Embryonic facial prominence (tissue), 1 donor: ENCODE data around the gene ABCA1.

ENCODE experiments used
- DNase-seq: peaks from one replicate; pipeline ENCODE4 v3.0.0-alpha.2; 2016; ENCODE audit errors: extremely low spot score

ABCA1 gene

DNA sequence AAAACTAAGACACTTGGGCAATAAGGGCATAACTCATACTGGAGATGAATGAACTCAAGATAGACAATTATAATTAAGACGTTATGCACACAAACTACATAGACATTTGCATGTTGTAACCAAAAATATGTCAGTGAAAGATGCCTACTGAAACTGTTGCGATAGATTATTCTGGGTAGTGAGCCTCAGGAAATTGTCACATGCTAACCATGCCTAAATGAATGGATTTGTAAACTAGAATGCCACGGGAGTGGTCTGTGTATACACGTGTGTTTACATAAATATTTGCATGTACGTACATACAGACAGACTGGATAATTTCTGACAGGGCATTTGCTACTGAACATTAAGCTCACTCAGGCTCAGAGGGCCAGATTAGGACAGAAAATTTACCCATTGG, 162.8 kb downstream of the ABCA1 start:
- DNase-seq, result no peak

DNA sequence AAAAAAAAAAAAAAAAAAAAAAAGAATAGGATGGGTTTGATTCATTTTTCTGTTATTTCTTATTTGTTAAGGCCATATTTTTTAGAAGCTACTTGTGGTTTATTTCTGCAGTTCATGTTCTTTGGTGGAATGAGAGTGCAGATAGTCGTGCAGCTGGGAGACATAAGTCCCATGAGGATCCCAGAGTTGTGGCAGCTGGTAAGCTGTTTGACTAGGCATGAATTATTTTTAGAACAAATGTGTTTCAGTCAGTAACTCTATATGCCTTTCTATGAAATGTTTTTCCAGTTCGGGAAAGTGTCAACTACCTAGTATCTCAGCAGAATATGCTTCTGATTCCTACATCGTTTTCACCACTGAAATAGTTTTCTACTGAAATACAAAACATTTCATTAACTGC, 169.0 kb downstream of the ABCA1 start:
- no peak for DNase-seq

DNA sequence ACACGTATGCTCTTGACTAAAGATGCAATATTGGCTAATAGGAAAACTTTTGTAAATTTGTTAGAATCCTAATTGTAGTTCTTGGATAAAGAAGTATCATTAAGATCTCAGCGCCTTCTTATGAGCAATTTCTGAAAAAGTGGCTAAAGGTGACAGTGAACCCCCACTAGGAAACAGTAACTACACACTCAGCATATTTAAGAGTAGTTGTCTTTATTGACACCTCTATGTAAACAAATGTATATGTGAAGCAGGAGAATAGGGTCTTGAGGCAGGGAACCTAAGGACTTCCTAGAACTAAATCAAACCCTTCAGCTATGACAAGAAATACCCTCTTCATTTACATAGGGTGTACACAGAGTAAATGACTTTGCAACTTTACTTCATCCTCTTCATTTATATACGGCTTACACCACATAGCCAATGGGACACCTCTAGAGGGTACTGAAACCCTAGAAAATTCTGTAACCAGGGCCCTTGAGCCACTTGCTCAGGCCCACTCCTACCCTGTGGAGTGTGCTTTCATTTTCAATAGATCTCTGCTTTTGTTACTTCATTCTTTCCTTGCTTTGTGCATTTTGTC, 177.7 kb downstream of the ABCA1 start:
- DNase-seq, result no peak

DNA sequence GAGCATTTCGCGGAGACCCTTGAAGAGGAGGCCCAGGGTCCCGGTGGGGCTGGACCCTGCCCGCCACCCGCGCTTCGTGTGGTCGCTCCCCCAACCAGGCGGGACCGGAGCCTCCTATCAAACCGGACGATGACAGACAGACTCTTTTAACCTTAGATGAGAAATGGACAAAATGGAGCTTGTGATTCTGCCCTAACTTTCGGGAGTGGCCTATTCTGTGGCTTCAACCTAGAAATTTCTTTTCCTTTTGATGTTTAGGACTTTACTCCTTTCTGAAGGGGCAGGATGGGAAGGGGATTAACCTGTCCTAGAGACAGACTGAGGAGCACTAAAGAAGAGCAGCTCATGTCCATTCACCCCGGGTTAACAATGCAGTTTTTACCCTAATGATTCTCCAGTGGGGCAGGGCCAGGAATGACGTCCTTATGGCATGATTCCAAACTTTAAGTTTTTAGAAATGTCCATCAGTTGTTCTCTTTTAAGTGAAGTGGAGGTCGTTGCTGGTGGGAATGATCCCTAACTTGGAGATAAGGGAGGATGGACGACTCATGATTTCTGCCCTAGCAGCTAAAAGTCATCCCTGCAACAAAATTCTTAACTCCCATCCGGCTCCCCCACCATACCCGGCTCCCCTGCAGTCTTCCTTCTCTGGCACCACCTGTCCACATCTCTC, 179.5 kb downstream of the ABCA1 start:
- DNase-seq, result no peak

DNA sequence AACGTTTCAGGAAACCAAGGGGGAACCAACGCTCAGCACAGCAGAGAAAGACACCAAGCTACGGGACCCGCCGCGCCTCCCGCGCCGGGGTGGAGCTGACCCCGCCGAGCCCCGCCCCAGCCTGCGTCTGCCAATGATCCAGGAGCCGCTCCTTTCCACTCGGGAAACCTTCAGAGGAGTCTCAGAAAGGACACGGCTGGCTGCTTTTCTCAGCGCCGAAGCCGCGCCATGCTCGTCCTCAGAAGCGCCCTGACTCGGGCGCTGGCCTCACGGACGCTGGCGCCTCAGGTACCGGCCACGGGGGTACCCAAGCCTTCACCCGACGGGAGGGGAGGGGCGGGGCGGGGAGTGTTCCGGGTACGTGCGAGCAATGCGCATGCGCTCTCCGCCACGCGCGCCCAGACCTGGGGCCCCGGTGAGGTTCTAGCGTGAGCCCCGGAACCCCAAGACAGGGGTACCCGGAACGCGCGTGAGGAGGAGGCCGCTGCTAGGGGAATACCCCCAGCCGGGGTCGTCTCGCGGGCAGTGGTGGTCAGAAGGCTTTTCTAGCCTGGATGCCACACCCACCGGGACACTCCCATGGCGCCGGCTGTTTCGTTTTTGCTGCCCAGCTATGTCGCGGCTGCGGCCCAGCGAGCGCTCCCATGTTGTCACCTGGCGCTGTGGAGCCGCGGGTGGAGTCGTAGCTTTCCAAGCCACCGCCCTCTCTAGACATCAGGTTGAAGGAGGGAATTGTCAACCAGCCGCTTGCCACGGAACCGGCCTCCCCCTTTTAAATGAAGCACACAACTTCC, 180.2 kb downstream of the ABCA1 start, which contains the start of gene NIPSNAP3A:
NIPSNAP3A (plus strand) TSS at position 119 of the 794 bp plus-strand sequence; CDS start at position 229, 110 bp downstream.
- peak; percentile 51 for DNase-seq

DNA sequence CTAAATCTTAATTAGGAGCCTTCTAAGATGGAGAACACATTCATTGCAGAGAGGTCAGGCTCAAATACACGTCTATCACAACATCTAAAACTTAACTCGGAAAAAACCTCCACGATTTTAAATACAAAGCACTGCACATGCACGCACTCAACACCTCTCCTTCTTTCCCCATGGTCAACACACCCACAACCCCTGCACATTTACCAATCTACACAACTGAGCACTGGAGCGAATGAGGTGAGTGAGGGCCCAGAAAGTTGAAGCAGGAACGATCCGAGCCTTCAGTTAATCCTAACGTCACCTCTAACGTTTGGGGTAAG, 180.8 kb downstream of the ABCA1 start:
- DNase-seq, result no peak

DNA sequence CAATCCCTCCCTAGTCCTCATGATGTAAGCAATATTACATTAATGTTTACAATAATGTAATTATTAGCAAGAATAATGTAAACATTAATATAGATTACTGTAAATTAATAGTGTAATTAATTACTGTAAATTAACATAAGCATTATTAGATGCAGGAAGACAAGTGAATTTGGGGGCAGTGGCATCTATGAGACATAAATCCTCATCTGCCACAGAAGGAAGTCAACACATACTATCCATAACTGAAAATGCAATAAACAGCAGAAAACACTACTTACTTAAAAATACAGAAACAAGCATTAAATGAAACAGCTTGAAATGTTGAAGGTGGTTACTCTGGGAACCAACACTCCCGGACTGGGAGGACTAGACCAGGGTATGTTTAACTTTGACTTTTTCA, 181.2 kb downstream of the ABCA1 start:
- DNase-seq, result no peak

DNA sequence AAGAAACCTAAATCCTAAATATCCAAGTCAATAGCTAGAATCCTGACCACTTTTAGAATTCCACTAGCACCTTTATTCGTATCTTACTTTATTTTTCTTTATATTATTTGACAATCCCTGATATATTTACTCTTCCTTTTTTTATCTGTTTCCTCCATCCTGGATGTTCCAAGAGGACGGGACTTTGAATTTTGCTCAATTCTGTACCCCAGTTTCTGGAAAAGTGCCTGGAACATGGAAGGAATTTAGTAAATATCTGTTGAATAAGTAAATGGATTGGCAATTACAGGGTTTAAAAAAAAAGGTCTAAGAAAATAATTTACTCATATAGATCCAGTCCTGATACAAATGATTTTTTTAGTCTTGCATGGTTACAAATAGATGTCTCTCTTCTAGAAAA, 181.7 kb downstream of the ABCA1 start:
- no peak for DNase-seq

DNA sequence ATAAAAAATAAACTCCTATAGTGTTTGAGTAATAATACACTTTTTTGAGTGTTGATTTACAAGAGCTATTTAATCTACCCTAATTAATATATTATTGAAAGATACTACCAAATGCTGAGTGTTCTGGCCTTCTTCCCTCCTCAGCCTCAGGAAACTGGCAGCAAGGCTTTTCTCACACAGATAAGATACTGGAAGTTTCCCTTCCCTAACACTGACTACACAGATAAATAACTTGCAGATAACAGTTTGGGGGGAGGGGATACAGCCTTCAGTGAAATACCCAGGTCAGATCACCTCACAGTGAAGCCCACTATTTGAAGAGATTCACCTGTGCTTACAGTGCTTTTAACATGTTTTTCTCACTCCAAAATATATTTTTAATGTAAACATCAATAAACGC, 182.1 kb downstream of the ABCA1 start:
- no peak for DNase-seq

DNA sequence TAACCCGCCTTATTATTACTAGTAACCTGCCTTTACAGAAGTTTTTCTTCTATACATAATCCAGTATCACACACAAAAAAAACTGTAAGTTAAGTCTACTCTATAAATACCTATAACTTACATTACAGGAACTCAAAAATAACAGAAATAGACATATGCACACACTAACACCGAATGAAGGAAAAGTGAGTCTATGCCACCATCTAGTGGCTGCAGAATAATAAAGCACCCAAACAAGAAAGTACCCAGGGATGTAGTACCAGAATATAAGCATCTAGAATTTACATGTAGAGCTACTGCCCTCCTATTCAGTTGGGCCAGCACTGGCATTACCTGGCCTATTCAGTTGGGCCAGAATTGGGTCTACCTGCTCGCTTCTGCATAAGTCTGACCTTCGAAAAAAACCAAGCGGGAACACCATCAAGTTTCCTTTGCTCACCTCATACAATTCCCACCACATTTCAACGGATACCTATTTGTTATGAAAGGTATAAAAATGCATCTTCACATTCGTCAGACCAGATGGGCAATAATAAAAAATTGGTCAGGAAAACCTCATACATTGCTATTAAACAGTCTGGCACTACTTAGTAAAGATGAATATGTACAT, 184.5 kb downstream of the ABCA1 start:
- DNase-seq, result peak; percentile 43

DNA sequence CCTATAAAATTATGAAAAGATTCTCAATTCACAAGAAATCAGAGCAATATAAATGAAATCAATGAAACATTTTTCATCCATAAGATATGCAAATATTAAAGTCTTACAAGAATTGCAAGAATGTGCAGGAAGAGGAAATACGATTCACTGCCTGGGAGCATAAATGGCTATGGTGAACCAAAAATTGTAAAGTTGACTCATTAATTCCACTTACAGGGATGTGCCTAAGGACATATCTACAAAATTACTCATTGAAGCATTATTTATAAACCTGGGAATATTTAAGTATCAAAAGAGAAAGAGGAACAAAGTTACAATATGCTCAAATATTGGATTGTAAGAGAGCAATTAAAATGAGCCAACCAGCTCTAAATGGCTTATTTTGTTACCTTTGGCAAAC, 187.3 kb downstream of the ABCA1 start:
- DNase-seq, result no peak

DNA sequence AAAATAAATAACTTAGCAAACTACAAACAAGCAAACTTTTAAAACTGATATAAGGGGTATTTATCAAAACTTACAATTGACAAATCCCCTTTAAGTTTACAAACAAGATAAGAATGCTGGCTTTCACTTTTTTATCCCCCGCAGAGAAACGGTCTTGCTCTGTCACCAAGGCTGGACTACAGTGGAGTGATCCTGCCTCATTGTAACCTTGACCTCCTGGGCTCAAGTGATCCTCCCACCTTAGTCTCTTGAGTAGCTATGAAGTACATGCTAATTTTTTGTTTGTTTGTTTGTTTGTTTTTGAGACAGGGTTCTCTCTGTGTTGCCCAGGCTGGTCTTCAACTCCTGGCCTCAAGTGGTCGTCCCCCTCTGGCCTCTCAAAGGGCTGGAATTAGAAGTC, 189.5 kb downstream of the ABCA1 start:
- no peak for DNase-seq
